Measurements from ENCODE around the gene SYNPO2. TPM values are rescaled to one million over a fixed set of nuclear protein-coding genes. Genes with fewer than 3 reads are reported as not detected.

The SYNPO2 gene
- total RNA-seq, 1 experiment from 2014 or later: 0.28 TPM

DNA sequence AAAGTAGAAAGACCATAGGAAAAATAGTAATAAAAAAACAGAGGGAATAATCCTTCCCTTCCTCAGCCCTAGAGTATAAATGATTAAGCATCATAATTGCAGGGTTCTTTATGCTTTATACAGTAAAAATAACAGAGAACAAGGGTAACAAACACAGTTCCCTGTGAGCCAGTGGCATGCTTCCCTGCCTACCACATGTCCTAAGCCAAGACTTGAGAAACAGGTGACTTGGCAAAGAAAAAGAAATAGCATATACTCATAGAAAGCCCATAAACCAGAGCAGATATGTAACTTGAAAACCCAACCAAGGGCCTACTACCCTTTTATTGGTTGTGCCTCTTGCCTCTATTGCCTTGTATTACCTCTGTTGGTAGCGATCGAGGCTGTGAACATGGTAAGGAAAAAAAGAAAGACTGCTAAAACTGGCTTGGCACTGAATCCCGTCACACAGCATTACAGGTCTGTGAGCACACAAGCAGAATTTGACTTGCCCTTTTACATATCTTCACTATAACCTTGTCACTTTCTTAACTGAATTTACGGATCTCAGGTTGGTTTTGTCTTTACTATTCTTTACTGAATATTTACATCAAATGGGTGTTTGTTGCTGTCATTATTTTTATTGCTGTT lies 216.1 kb downstream of the SYNPO2 start:
- H3K27ac ChIP-seq (ENCODE audit: low read length): no peak overlapping the region
- no peaks in the 10 kb centered on the region for H3K36me3 ChIP-seq (ENCODE audit: control insufficient read depth, insufficient read depth, low read length)
- no peaks in the 10 kb centered on the region for H3K9me3 ChIP-seq (ENCODE audit: control insufficient read depth, insufficient read depth, low read depth, low read length)
- intact Hi-C loops (cut with micrococcal nuclease; ENCODE audit: unreplicated experiment) (no loop called here), in situ Hi-C loops (cut with HindIII; ENCODE audit: low pct_unique_long_range_greater_than_20kb, low sequenced_read_pairs) (no loop called here)
- ATAC-seq (no peak), DNase-seq (ENCODE audit: low read depth, low spot score) (no peak)
- H3K4me3 ChIP-seq (ENCODE audit: low read depth in 2 of 2, low read length in 2 of 2): no peak overlapping the region
- no peaks in the 10 kb centered on the region for H3K4me1 ChIP-seq (ENCODE audit: control insufficient read depth, insufficient read depth, low read length)
- no peaks in the 10 kb centered on the region for H3K27me3 ChIP-seq (ENCODE audit: control insufficient read depth, insufficient read depth, low read length)
- POLR2A ChIA-PET: no interaction called here
- no TSS peak for BruUV-seq (replicated peaks)
- CTCF ChIA-PET: no interaction called here
- TF ChIP-seq SIN3A (IDR thresholded peaks at IDR 0.05; ENCODE audit: borderline replicate concordance, insufficient read depth, low read depth, low read length) (no peak), TCF7L2 (IDR thresholded peaks at IDR 0.05; ENCODE audit: low read depth, low read length) (no peak), POLR2AphosphoS5 (IDR thresholded peaks at IDR 0.05; ENCODE audit: low read depth, low read length) (no peak)
- TF ChIP-seq, protein P1, sequence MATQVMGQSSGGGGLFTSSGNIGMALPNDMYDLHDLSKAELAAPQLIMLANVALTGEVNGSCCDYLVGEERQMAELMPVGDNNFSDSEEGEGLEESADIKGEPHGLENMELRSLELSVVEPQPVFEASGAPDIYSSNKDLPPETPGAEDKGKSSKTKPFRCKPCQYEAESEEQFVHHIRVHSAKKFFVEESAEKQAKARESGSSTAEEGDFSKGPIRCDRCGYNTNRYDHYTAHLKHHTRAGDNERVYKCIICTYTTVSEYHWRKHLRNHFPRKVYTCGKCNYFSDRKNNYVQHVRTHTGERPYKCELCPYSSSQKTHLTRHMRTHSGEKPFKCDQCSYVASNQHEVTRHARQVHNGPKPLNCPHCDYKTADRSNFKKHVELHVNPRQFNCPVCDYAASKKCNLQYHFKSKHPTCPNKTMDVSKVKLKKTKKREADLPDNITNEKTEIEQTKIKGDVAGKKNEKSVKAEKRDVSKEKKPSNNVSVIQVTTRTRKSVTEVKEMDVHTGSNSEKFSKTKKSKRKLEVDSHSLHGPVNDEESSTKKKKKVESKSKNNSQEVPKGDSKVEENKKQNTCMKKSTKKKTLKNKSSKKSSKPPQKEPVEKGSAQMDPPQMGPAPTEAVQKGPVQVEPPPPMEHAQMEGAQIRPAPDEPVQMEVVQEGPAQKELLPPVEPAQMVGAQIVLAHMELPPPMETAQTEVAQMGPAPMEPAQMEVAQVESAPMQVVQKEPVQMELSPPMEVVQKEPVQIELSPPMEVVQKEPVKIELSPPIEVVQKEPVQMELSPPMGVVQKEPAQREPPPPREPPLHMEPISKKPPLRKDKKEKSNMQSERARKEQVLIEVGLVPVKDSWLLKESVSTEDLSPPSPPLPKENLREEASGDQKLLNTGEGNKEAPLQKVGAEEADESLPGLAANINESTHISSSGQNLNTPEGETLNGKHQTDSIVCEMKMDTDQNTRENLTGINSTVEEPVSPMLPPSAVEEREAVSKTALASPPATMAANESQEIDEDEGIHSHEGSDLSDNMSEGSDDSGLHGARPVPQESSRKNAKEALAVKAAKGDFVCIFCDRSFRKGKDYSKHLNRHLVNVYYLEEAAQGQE (IDR thresholded peaks at IDR 0.05; ENCODE audit: insufficient read depth in 1 of 2, low read depth in 2 of 2, low read length in 1 of 2): no peak
- TF ChIP-seq, protein P2, sequence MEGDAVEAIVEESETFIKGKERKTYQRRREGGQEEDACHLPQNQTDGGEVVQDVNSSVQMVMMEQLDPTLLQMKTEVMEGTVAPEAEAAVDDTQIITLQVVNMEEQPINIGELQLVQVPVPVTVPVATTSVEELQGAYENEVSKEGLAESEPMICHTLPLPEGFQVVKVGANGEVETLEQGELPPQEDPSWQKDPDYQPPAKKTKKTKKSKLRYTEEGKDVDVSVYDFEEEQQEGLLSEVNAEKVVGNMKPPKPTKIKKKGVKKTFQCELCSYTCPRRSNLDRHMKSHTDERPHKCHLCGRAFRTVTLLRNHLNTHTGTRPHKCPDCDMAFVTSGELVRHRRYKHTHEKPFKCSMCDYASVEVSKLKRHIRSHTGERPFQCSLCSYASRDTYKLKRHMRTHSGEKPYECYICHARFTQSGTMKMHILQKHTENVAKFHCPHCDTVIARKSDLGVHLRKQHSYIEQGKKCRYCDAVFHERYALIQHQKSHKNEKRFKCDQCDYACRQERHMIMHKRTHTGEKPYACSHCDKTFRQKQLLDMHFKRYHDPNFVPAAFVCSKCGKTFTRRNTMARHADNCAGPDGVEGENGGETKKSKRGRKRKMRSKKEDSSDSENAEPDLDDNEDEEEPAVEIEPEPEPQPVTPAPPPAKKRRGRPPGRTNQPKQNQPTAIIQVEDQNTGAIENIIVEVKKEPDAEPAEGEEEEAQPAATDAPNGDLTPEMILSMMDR (IDR thresholded peaks at IDR 0.05): no peak

DNA sequence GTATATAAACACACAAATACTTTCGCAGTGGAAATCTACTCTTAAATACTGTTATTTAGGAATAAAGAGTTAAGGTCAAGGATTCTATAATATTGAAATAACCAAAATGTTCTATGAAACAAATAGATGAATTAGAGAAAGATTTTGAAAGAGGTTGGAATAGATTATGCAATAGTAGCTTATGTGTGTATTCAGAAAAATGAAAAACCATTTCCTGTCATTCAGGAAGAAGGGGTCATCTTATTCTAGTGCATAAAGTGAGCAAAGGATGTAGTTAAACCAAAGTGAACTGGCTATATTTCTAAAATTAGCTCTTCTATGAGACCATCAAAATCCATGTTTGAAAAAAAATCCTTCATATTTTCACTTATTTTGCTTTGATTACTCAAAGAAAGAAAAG lies 217.0 kb downstream of the SYNPO2 start:
- no peak for DNase-seq (ENCODE audit: low read depth, low spot score)
- no peaks in the 10 kb centered on the region for H3K9me3 ChIP-seq (ENCODE audit: control insufficient read depth, insufficient read depth, low read depth, low read length)
- no peaks in the 10 kb centered on the region for H3K27me3 ChIP-seq (ENCODE audit: control insufficient read depth, insufficient read depth, low read length)
- no peak for ATAC-seq
- in situ Hi-C loops (cut with HindIII; ENCODE audit: low pct_unique_long_range_greater_than_20kb, low sequenced_read_pairs) (no loop called here), intact Hi-C loops (cut with micrococcal nuclease; ENCODE audit: unreplicated experiment) (no loop called here)
- no peaks in the 10 kb centered on the region for H3K4me1 ChIP-seq (ENCODE audit: control insufficient read depth, insufficient read depth, low read length)
- no peaks in the 10 kb centered on the region for H3K36me3 ChIP-seq (ENCODE audit: control insufficient read depth, insufficient read depth, low read length)
- no TSS peak for BruUV-seq (replicated peaks)
- H3K27ac ChIP-seq (ENCODE audit: low read length): no peak overlapping the region
- POLR2A ChIA-PET: no interaction called here
- TF ChIP-seq SIN3A (IDR thresholded peaks at IDR 0.05; ENCODE audit: borderline replicate concordance, insufficient read depth, low read depth, low read length) (no peak), TCF7L2 (IDR thresholded peaks at IDR 0.05; ENCODE audit: low read depth, low read length) (no peak), POLR2AphosphoS5 (IDR thresholded peaks at IDR 0.05; ENCODE audit: low read depth, low read length) (no peak)
- TF ChIP-seq, protein P2 (IDR thresholded peaks at IDR 0.05): no peak
- TF ChIP-seq, protein P1 (IDR thresholded peaks at IDR 0.05; ENCODE audit: insufficient read depth in 1 of 2, low read depth in 2 of 2, low read length in 1 of 2): no peak
- no peak overlapping the region for H3K4me3 ChIP-seq (ENCODE audit: low read depth in 2 of 2, low read length in 2 of 2)
- CTCF ChIA-PET: no interaction called here
